Spleen (tissue), 11 donors: Measurements from ENCODE around the gene PRR7. TPM values are rescaled to one million over a fixed set of nuclear protein-coding genes. Genes with fewer than 3 reads are reported as not detected.
A peak's percentile ranks its signal among the peaks of the same experiment; 100 is the strongest.

Source experiments
- DNase-seq: peaks from one replicate; pipeline ENCODE4 v3.0.0-alpha.2; 2020
- H3K27ac ChIP-seq, 8 donors: fragments of 200-600 bp; sonication (generic) in 7 of 8; 1 replicate in 4 of 8; 2 replicates in 4 of 8; pipeline versions ENCODE4 v1.5.0 to v1.8.0; 2016 to 2021; ENCODE audit warnings: inconsistent platforms in 4 of 8, mild to moderate bottlenecking in 4 of 8, moderate library complexity in 1 of 8
- H3K27me3 ChIP-seq, 7 donors: fragments of 200-600 bp; sonication (generic) in 6 of 7; replicated peaks in 1 of 7; 1 replicate in 4 of 7; 2 replicates in 3 of 7; pipeline versions ENCODE4 v1.5.0 to v1.8.0; 2016 to 2021; ENCODE audit warnings: inconsistent platforms in 3 of 7, mild to moderate bottlenecking in 1 of 7
- H3K36me3 ChIP-seq, 6 donors: fragments of 200-600 bp; sonication (generic) in 5 of 6; 1 replicate in 4 of 6; 2 replicates in 2 of 6; pipeline versions ENCODE4 v1.5.0 to v1.8.0; 2016 to 2021; ENCODE audit warnings: inconsistent platforms in 2 of 6
- H3K4me1 ChIP-seq, 6 donors: fragments of 200-600 bp; sonication (generic) in 5 of 6; 1 replicate in 3 of 6; 2 replicates in 3 of 6; pipeline versions ENCODE4 v1.5.0 to v1.8.0; 2016 to 2021; ENCODE audit warnings: inconsistent platforms in 3 of 6
- H3K4me3 ChIP-seq, 8 donors: fragments of 200-600 bp; sonication (generic) in 7 of 8; 1 replicate in 4 of 8; 2 replicates in 4 of 8; pipeline versions ENCODE4 v1.5.0 to v1.8.0; 2016 to 2021; ENCODE audit warnings: inconsistent platforms in 4 of 8, mild to moderate bottlenecking in 4 of 8, moderate library complexity in 2 of 8
- H3K9me3 ChIP-seq, 8 donors: fragments of 200-600 bp; sonication (generic) in 7 of 8; 1 replicate in 4 of 8; 2 replicates in 4 of 8; pipeline versions ENCODE4 v1.5.0 to v1.8.0; 2016 to 2021; ENCODE audit warnings: inconsistent platforms in 4 of 8
- CTCF ChIP-seq, 11 experiments: fragments of 200-600 bp in 7 of 11; fragments of 450-650 bp in 4 of 11; sonication (generic) in 4 of 11; IDR thresholded peaks in 8 of 11; conservative IDR thresholded peaks in 3 of 11; 1 replicate in 7 of 11; 2 replicates in 4 of 11; pipeline versions ENCODE4 v1.4.0 to v1.8.0; 2016 to 2021; ENCODE audit warnings: antibody characterized with exemption in 11 of 11, inconsistent platforms in 4 of 11, mild to moderate bottlenecking in 1 of 11
- POLR2A ChIP-seq, 3 donors: fragments of 450-650 bp; IDR thresholded peaks; one replicate each; pipeline ENCODE4 v1.5.1; 2017; ENCODE audit warnings: antibody characterized with exemption in 3 of 3, mild to moderate bottlenecking in 1 of 3
- POLR2AphosphoS5 ChIP-seq, 3 donors: sonication (generic); formaldehyde crosslinking; IDR thresholded peaks; one replicate each; pipeline ENCODE4 v1.5.1; 2017; ENCODE audit warnings: antibody characterized with exemption in 3 of 3
- WGBS, 5 donors: extraction: QIAGEN DNeasy Blood & Tissue Kit in 3 of 5; methylation state at CpG; one replicate each; pipeline versions ENCODE4 v1.1.5 to v1.1.7; 2013 to 2018; 5-methylcytosine and 5-hydroxymethylcytosine counted together
- intact Hi-C: fragments of 100-400 bp; cut with DNase I; formaldehyde crosslinking; loops from one replicate; pipeline ENCODE4 v1.15.0; 2023; ENCODE audit warnings: low total_unique reads
- polyA plus RNA-seq, 3 donors: library from polyadenylated mRNA; stranded (reverse); fragments of 200-250 nt; gene quantifications; one replicate each; pipeline ENCODE4 v1.2.1, GENCODE V29; 2013
- total RNA-seq, 7 donors: library from RNA; depleted of rRNA in 3 of 7; stranded (reverse); fragments of >200 nt in 3 of 7; fragmentation: NEBNext Ultra II Directional in 4 of 7; extraction: Animal tissue kit (Norgen Biotek cat#: 25700) in 4 of 7; gene quantifications; one replicate each; pipeline versions ENCODE4 v1.1.0 to v1.2.1, GENCODE V29; 2016 to 2021
- donor health status: healthy with polysubstance abuse.
- donor health status: DM: no; HTN: no; CAD: no; lungs with moderate emphysema.
- donor health status: DM: no; HTN: no; CAD: no.
- donor health status: Bipolar disorder and iron deficiency.
- donor health status: healthy.
- donor health status: DM: no; HTN: no; CAD: no.
- donor health status: DM: yes; HTN: yes; CAD: no.

PRR7 gene
- total and polyA plus RNA-seq, 10 donors = 1.7 to 5.7 (median 4.6) TPM; not detected in 1

GRCh38 chr5:177455661-177456590 lies 9.3 kb downstream of the PRR7 start:
- TF ChIP-seq CTCF (IDR thresholded peaks at IDR 0.05 in 8 of 11, conservative IDR thresholded peaks at IDR 0.05 in 3 of 11) (peak; percentile 84 to 99 (median 96)), POLR2AphosphoS5 (IDR thresholded peaks at IDR 0.05) (peak; percentile 64 to 75 (median 65)), POLR2A (IDR thresholded peaks at IDR 0.05) (peak in 1 of 3 donors; percentile 28)
- Histone ChIP-seq H3K4me1 (peaks cover 11 to 54% (median 41%) of the 10 kb centered on the region in 6 donors), H3K36me3 (peaks cover 0 to 18% (median 2%) of the 10 kb centered on the region in 6 donors), H3K4me3 (peak overlapping the region; percentile 61 to 83 (median 71)), H3K27ac (peak overlapping the region; percentile 76 to 95 (median 90)), H3K9me3 (no peaks in the 10 kb centered on the region), H3K27me3 (peaks cover 0 to 4% (median 0%) of the 10 kb centered on the region in 7 donors)
- peak; percentile 98 for DNase-seq
- intact Hi-C loops = loop anchor here (10.0 kb wide), 1 partner anchor 141 kb away; the partner anchor contains the start of gene MXD3
- 0 to 1% (median 0%) methylated on average over 31 to 76 of the region's 76 CpGs for WGBS, 5 donors

GRCh38 chr5:177456591-177456964 lies 10.0 kb downstream of the PRR7 start:
- peaks cover 0 to 18% (median 2%) of the 10 kb centered on the region in 6 donors for H3K36me3 ChIP-seq
- intact Hi-C loops = loop anchor here (10.0 kb wide), 1 partner anchor 142 kb away; the partner anchor contains the start of gene MXD3
- peak overlapping the region in 5 of 8 donors; percentile 61 to 83 (median 69) for H3K4me3 ChIP-seq
- peaks cover 0 to 4% (median 0%) of the 10 kb centered on the region in 7 donors for H3K27me3 ChIP-seq
- H3K4me1 ChIP-seq = peaks cover 14 to 58% (median 44%) of the 10 kb centered on the region in 6 donors
- DNase-seq = no peak
- TF ChIP-seq POLR2A (IDR thresholded peaks at IDR 0.05) = no peak
- peak in 6 of 11 experiments; percentile 39 to 75 (median 58) for TF ChIP-seq CTCF (IDR thresholded peaks at IDR 0.05 in 8 of 11, conservative IDR thresholded peaks at IDR 0.05 in 3 of 11)
- H3K9me3 ChIP-seq = no peaks in the 10 kb centered on the region
- peak overlapping the region in 4 of 8 donors; percentile 85 to 95 (median 92) for H3K27ac ChIP-seq
- WGBS, 5 donors = 17 to 29% (median 23%) methylated on average over 12 of the region's 12 CpGs

- peaks cover 0 to 4% (median 0%) of the 10 kb centered on the region in 7 donors for H3K27me3 ChIP-seq
- DNase-seq = peak; percentile 86
- intact Hi-C loops = loop anchor here (10.0 kb wide), 1 partner anchor 142 kb away; the partner anchor contains the start of gene MXD3
- peak overlapping the region in 2 of 8 donors; percentile 91 to 93 for H3K27ac ChIP-seq
- no peaks in the 10 kb centered on the region for H3K9me3 ChIP-seq
- TF ChIP-seq POLR2A (IDR thresholded peaks at IDR 0.05) (no peak), POLR2AphosphoS5 (IDR thresholded peaks at IDR 0.05) (no peak), CTCF (IDR thresholded peaks at IDR 0.05 in 8 of 11, conservative IDR thresholded peaks at IDR 0.05 in 3 of 11) (peak; percentile 35 to 82 (median 66))
- H3K4me1 ChIP-seq = peaks cover 17 to 64% (median 51%) of the 10 kb centered on the region in 6 donors
- no peak overlapping the region for H3K4me3 ChIP-seq
- 80 to 89% (median 87%) methylated on average over 21 to 24 of the region's 24 CpGs for WGBS, 5 donors
- peaks cover 0 to 18% (median 2%) of the 10 kb centered on the region in 6 donors for H3K36me3 ChIP-seq
Observed at GRCh38 chr5:177456976-177457851, 10.6 kb downstream of the PRR7 start.
